HepG2 (cell line): Measurements from ENCODE around the gene ZDHHC18. TPM values are rescaled to one million over a fixed set of nuclear protein-coding genes. Genes with fewer than 3 reads are reported as not detected.

Experiments
- FOXK1 ChIP-seq: sonication (generic); formaldehyde crosslinking; IDR thresholded peaks from 2 replicates; pipeline ENCODE4 v1.4.0; 2020; ENCODE audit warnings: low read depth, missing genetic modification reagents, borderline replicate concordance
- GZF1 ChIP-seq: sonication (generic); formaldehyde crosslinking; IDR thresholded peaks from 2 replicates; pipeline ENCODE4 v1.5.1; 2020; ENCODE audit warnings: mild to moderate bottlenecking, missing genetic modification reagents
- HOXA3 ChIP-seq: sonication (generic); formaldehyde crosslinking; IDR thresholded peaks from 2 replicates; pipeline ENCODE4 v1.5.0; 2020; ENCODE audit warnings: missing genetic modification reagents
- KLF6 ChIP-seq: IDR thresholded peaks from 2 replicates; pipeline ENCODE4 v1.8.0; 2016; ENCODE audit warnings: missing biosample characterization, missing genetic modification reagents
- PAX8 ChIP-seq: sonication (generic); formaldehyde crosslinking; IDR thresholded peaks from 2 replicates; pipeline ENCODE4 v1.8.0; 2022; ENCODE audit warnings: mild to moderate bottlenecking, missing genetic modification reagents, borderline replicate concordance
- SUZ12 ChIP-seq: fragments of 150-350 bp; IDR thresholded peaks from 2 replicates; pipeline ENCODE4 v1.6.1; 2014; ENCODE audit warnings: low read depth, low read length
- TOPORS ChIP-seq: sonication (generic); formaldehyde crosslinking; IDR thresholded peaks from 2 replicates; pipeline ENCODE4 v1.8.0; 2023; ENCODE audit warnings: mild to moderate bottlenecking, missing genetic modification reagents
- ZNF136 ChIP-seq: sonication (generic); formaldehyde crosslinking; IDR thresholded peaks from 2 replicates; pipeline ENCODE4 v1.8.1; 2022; ENCODE audit warnings: low read depth, mild to moderate bottlenecking, moderate library complexity, missing genetic modification reagents
- ZNF24 ChIP-seq: fragments of 450-650 bp; IDR thresholded peaks from 2 replicates; pipeline ENCODE4 v1.6.1; 2017; ENCODE audit warnings: antibody characterized with exemption, mild to moderate bottlenecking
- ZNF550 ChIP-seq: sonication (generic); formaldehyde crosslinking; IDR thresholded peaks from 2 replicates; pipeline ENCODE4 v1.4.0; 2020; ENCODE audit warnings: mild to moderate bottlenecking, missing genetic modification reagents, borderline replicate concordance
- ZNF749 ChIP-seq: sonication (generic); formaldehyde crosslinking; IDR thresholded peaks from 2 replicates; pipeline ENCODE4 v1.8.0; 2022; ENCODE audit warnings: mild to moderate bottlenecking, missing genetic modification reagents, moderate library complexity, borderline replicate concordance
- ZNF772 ChIP-seq: sonication (generic); formaldehyde crosslinking; IDR thresholded peaks from 2 replicates; pipeline ENCODE4 v1.5.0; 2020; ENCODE audit warnings: mild to moderate bottlenecking, missing genetic modification reagents
- ZNF878 ChIP-seq: sonication (generic); formaldehyde crosslinking; IDR thresholded peaks from 2 replicates; pipeline ENCODE4 v1.8.1; 2023; ENCODE audit warnings: mild to moderate bottlenecking, missing genetic modification reagents, moderate library complexity
- polyA plus RNA-seq, 8 experiments: library from polyadenylated mRNA; depleted of rRNA in 3 of 8; stranded (reverse) in 7 of 8; unstranded in 1 of 8; fragments of >200 nt; fragmentation: Illumina TruSeq in 4 of 8; extraction: Trizol in 4 of 8; gene quantifications; 2 replicates each; pipeline versions ENCODE4 v1.2.1 to v1.2.3, GENCODE V29; 2011 to 2016; ENCODE audit warnings: low read depth in 4 of 8, missing spikeins in 1 of 8, mixed read lengths in 1 of 8; ENCODE audit not compliant: insufficient read depth in 1 of 8
- total RNA-seq, 5 experiments: library from RNA; depleted of rRNA; stranded (reverse); fragments of >200 nt; fragmentation: Illumina TruSeq; extraction: Trizol; gene quantifications; 2 replicates each; pipeline ENCODE4 v1.2.3, GENCODE V29; 2016; ENCODE audit warnings: low read depth in 1 of 5
- TF ChIP-seq, protein P1 (sequence below): sonication (generic); formaldehyde crosslinking; IDR thresholded peaks from 2 replicates; pipeline ENCODE4 v1.5.1; 2020; ENCODE audit warnings: mild to moderate bottlenecking, missing genetic modification reagents
- TF ChIP-seq, protein P2 (sequence below): sonication (generic); formaldehyde crosslinking; IDR thresholded peaks from 2 replicates; pipeline ENCODE4 v1.4.0; 2020; ENCODE audit warnings: missing genetic modification reagents
- TF ChIP-seq, protein P3 (sequence below): sonication (generic); formaldehyde crosslinking; IDR thresholded peaks from 2 replicates; pipeline ENCODE4 v1.5.0; 2020; ENCODE audit warnings: missing genetic modification reagents
- TF ChIP-seq, protein P4 (sequence below): sonication (generic); formaldehyde crosslinking; IDR thresholded peaks from 2 replicates; pipeline ENCODE4 v1.4.0; 2020; ENCODE audit warnings: missing genetic modification reagents

The ZDHHC18 gene
- total and polyA plus RNA-seq, 2 of the 13 experiments (the other 11 are each of a cell fraction or from before 2014, with no cell fraction given): 13.2 to 35.3 TPM

DNA sequence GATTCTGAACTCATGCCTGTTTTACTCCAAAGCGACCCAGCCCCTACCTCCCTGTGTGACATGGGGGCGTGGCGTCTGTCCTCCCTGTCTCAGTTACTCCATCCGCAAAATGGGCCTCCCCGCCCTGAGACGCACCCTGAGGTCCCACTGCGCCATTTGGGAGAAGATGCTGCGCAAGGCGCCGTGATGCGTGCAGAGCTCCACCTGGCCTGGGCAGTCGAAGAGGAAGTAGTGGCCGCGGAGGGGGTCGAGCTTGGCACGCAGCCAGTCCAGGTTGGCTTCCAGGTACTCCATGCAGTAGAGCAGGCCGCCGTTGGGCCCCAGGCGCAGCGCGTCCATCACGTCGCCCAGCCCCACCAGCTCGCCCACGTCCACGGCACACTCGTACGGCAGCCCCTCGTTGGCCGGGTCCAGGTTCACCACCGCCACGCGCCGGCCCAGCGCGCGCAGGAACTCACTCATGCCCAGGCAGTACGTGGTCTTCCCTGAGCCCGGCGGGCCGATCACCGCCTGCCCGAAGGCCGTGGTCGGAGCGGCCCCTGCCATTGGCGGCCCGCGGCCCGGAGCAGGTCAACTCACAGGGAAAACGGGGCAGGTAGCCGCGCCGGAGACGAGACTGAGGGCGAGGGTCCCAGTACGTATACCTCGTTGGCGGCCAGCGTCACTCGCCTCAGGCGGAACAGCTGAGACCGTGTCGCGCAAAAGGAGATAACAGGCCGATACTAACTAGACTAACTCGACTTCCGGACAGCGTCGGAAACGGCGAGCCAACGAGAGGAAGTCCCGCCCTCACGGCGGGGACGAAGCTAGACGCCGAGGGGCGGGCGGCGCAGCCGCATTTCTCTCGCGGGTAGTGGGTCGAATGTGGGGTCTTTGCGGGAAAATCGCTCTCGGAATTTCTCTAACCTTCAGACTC, 63.3 kb downstream of the ZDHHC18 start, which contains the start of gene GPN2 (continued):
- TF ChIP-seq ZNF24: no peak
- TF ChIP-seq, protein P1, sequence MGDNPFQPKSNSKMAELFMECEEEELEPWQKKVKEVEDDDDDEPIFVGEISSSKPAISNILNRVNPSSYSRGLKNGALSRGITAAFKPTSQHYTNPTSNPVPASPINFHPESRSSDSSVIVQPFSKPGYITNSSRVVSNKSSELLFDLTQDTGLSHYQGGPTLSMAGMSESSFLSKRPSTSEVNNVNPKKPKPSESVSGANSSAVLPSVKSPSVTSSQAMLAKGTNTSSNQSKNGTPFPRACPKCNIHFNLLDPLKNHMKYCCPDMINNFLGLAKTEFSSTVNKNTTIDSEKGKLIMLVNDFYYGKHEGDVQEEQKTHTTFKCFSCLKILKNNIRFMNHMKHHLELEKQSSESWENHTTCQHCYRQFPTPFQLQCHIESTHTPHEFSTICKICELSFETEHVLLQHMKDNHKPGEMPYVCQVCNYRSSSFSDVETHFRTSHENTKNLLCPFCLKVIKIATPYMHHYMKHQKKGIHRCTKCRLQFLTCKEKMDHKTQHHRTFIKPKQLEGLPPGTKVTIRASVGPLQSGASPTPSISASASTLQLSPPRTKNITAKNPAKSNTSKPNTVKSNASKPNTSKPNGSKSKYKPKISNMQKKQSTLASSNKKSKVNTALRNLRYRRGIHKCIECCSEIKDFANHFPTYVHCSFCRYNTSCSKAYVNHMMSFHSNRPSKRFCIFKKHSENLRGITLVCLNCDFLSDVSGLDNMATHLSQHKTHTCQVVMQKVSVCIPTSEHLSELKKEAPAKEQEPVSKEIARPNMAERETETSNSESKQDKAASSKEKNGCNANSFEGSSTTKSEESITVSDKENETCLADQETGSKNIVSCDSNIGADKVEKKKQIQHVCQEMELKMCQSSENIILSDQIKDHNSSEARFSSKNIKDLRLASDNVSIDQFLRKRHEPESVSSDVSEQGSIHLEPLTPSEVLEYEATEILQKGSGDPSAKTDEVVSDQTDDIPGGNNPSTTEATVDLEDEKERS: no peak
- TF ChIP-seq KLF6 (CRISPR knock-in tag): no peak
- TF ChIP-seq SUZ12: no peak
- peak; percentile 34; the same call in 1 of the 2 replicates for TF ChIP-seq ZNF136 (CRISPR knock-in tag)
- TF ChIP-seq, protein P2, sequence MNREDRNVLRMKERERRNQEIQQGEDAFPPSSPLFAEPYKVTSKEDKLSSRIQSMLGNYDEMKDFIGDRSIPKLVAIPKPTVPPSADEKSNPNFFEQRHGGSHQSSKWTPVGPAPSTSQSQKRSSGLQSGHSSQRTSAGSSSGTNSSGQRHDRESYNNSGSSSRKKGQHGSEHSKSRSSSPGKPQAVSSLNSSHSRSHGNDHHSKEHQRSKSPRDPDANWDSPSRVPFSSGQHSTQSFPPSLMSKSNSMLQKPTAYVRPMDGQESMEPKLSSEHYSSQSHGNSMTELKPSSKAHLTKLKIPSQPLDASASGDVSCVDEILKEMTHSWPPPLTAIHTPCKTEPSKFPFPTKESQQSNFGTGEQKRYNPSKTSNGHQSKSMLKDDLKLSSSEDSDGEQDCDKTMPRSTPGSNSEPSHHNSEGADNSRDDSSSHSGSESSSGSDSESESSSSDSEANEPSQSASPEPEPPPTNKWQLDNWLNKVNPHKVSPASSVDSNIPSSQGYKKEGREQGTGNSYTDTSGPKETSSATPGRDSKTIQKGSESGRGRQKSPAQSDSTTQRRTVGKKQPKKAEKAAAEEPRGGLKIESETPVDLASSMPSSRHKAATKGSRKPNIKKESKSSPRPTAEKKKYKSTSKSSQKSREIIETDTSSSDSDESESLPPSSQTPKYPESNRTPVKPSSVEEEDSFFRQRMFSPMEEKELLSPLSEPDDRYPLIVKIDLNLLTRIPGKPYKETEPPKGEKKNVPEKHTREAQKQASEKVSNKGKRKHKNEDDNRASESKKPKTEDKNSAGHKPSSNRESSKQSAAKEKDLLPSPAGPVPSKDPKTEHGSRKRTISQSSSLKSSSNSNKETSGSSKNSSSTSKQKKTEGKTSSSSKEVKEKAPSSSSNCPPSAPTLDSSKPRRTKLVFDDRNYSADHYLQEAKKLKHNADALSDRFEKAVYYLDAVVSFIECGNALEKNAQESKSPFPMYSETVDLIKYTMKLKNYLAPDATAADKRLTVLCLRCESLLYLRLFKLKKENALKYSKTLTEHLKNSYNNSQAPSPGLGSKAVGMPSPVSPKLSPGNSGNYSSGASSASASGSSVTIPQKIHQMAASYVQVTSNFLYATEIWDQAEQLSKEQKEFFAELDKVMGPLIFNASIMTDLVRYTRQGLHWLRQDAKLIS (CRISPR knock-in tag): peak; percentile 71; the same call in 1 of the 2 replicates
- TF ChIP-seq, protein P3, sequence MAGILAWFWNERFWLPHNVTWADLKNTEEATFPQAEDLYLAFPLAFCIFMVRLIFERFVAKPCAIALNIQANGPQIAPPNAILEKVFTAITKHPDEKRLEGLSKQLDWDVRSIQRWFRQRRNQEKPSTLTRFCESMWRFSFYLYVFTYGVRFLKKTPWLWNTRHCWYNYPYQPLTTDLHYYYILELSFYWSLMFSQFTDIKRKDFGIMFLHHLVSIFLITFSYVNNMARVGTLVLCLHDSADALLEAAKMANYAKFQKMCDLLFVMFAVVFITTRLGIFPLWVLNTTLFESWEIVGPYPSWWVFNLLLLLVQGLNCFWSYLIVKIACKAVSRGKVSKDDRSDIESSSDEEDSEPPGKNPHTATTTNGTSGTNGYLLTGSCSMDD: 0 out of 2 replicates have a peak, but pooled peaks have one; percentile 45
- TF ChIP-seq ZNF550: 0 out of 2 replicates have a peak, but pooled peaks have one; percentile 19
- TF ChIP-seq, protein P4, sequence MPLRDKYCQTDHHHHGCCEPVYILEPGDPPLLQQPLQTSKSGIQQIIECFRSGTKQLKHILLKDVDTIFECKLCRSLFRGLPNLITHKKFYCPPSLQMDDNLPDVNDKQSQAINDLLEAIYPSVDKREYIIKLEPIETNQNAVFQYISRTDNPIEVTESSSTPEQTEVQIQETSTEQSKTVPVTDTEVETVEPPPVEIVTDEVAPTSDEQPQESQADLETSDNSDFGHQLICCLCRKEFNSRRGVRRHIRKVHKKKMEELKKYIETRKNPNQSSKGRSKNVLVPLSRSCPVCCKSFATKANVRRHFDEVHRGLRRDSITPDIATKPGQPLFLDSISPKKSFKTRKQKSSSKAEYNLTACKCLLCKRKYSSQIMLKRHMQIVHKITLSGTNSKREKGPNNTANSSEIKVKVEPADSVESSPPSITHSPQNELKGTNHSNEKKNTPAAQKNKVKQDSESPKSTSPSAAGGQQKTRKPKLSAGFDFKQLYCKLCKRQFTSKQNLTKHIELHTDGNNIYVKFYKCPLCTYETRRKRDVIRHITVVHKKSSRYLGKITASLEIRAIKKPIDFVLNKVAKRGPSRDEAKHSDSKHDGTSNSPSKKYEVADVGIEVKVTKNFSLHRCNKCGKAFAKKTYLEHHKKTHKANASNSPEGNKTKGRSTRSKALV (CRISPR knock-in tag): peak; percentile 75; the same call in 1 of the 2 replicates
- TF ChIP-seq HOXA3: peak; percentile 81
- peak; percentile 46; the same call in 1 of the 2 replicates for TF ChIP-seq FOXK1
- TF ChIP-seq ZNF772 (CRISPR knock-in tag): peak; percentile 76; the same call in 1 of the 2 replicates
- TF ChIP-seq ZNF878 (CRISPR knock-in tag): no peak
- TF ChIP-seq GZF1: peak; percentile 74; the same call in 1 of the 2 replicates
- peak; percentile 90; the same call in 1 of the 2 replicates for TF ChIP-seq ZNF749 (CRISPR knock-in tag)
- TF ChIP-seq PAX8 (CRISPR knock-in tag): no peak
- peak; percentile 69 for TF ChIP-seq TOPORS (CRISPR knock-in tag)
